ENCODE data around the gene SLC35A3. TPM values are rescaled to one million over a fixed set of nuclear protein-coding genes. Genes with fewer than 3 reads are reported as not detected.

SLC35A3 gene
- total RNA-seq, 3 donors from 2014 or later (not counting 1 experiment from before 2014, with no cell fraction given): 40.2 to 49.8 (median 43.1) TPM

DNA sequence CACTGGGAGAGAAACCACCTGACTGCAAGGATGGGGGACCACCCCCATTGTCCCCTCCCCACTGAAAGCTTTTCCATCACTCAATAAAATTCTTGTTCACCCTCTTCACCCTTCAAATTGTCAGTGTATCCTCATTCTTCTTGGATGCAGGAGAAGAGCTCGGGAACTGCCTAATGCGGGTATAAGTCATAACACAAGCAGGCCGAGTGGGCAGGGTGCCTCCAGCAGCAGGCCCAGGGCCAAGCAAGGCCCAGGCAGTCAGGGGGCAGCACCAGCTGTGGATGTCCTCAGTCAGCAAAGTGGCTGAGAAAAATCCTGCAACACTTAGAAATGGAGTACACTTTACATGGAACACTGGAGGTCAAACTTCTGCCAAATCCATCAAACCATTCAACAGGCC lies 33.7 kb upstream of the SLC35A3 start:
- Histone ChIP-seq H3K4me1 (ENCODE audit: control insufficient read depth, insufficient read depth, low read length) (no peaks in the 10 kb centered on the region), H3K27me3 (ENCODE audit: control insufficient read depth, insufficient read depth, low read length) (no peaks in the 10 kb centered on the region), H3K27ac (ENCODE audit: low read length) (no peak overlapping the region), H3K9me3 (ENCODE audit: control insufficient read depth, insufficient read depth, low read length) (no peaks in the 10 kb centered on the region), H3K36me3 (ENCODE audit: control insufficient read depth, insufficient read depth, low read length) (no peaks in the 10 kb centered on the region), H3K4me3 (ENCODE audit: low read length) (no peak overlapping the region)
- TF ChIP-seq, protein P1, sequence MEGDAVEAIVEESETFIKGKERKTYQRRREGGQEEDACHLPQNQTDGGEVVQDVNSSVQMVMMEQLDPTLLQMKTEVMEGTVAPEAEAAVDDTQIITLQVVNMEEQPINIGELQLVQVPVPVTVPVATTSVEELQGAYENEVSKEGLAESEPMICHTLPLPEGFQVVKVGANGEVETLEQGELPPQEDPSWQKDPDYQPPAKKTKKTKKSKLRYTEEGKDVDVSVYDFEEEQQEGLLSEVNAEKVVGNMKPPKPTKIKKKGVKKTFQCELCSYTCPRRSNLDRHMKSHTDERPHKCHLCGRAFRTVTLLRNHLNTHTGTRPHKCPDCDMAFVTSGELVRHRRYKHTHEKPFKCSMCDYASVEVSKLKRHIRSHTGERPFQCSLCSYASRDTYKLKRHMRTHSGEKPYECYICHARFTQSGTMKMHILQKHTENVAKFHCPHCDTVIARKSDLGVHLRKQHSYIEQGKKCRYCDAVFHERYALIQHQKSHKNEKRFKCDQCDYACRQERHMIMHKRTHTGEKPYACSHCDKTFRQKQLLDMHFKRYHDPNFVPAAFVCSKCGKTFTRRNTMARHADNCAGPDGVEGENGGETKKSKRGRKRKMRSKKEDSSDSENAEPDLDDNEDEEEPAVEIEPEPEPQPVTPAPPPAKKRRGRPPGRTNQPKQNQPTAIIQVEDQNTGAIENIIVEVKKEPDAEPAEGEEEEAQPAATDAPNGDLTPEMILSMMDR (IDR thresholded peaks at IDR 0.05): no peak
- H3K9me3 Mint-ChIP-seq: no peaks in the 10 kb centered on the region
- H3K27ac Mint-ChIP-seq: no peak overlapping the region
- 95% methylated on average over 3 of the region's 3 CpGs for WGBS (ENCODE audit: insufficient coverage)
- no peaks in the 10 kb centered on the region for H3K4me1 Mint-ChIP-seq
- H3K36me3 Mint-ChIP-seq: no peaks in the 10 kb centered on the region
- DNase-seq (no peak), ATAC-seq (no peak)
- intact Hi-C loops (cut with micrococcal nuclease): no loop called here
- peaks cover 10 to 25% of the 10 kb centered on the region in 2 donors for H3K27me3 Mint-ChIP-seq (ENCODE audit: low read depth in 2 of 2)
- no peak overlapping the region for H3K4me3 Mint-ChIP-seq

- Mint-ChIP-seq H3K4me1 (no peaks in the 10 kb centered on the region), H3K27me3 (ENCODE audit: low read depth in 2 of 2) (peaks cover under 1 to 3% of the 10 kb centered on the region in 2 donors), H3K36me3 (no peaks in the 10 kb centered on the region), H3K27ac (no peak overlapping the region), H3K9me3 (no peaks in the 10 kb centered on the region), H3K4me3 (no peak overlapping the region)
- Histone ChIP-seq H3K36me3 (ENCODE audit: control insufficient read depth, insufficient read depth, low read length) (no peaks in the 10 kb centered on the region), H3K4me3 (ENCODE audit: low read length) (no peak overlapping the region), H3K4me1 (ENCODE audit: control insufficient read depth, insufficient read depth, low read length) (no peaks in the 10 kb centered on the region), H3K27me3 (ENCODE audit: control insufficient read depth, insufficient read depth, low read length) (no peaks in the 10 kb centered on the region), H3K9me3 (ENCODE audit: control insufficient read depth, insufficient read depth, low read length) (no peaks in the 10 kb centered on the region), H3K27ac (ENCODE audit: low read length) (no peak overlapping the region)
- 92% methylated on average over 1 of the region's 1 CpG for WGBS (ENCODE audit: insufficient coverage)
- ATAC-seq: no peak
- DNase-seq: no peak
- intact Hi-C loops (cut with micrococcal nuclease): no loop called here
- TF ChIP-seq, protein P1 (IDR thresholded peaks at IDR 0.05): no peak
Observed at GRCh38 chr1:99942723-99943122, 27.1 kb upstream of the SLC35A3 start.

DNA sequence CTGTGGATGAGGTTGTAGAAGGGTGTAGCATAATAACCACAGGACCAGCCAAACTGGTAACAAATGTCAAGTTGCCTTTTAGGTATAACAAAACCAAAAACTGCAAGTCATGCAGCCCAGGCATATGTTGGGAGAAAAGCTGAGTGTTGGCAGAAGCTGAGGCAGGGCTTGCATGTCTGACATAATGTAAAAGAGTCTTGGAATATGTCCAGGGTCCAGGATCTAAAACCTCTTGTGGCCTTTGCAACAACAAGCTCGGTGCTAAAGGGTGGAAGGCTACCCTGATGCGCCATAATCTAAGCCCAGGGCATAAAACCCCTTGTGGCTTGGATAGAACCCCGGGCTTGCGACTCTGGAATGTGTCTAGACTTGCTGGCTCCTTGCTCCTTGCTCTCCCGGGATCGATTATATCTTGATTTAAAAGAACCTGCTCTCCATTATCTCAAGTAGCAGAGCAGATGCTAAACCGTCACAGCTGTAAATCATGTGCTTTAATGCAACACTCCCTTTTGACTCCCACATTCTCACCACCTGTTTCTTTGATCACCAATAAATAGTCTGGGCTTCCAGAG lies 26.5 kb upstream of the SLC35A3 start:
- H3K4me1 Mint-ChIP-seq: no peaks in the 10 kb centered on the region
- H3K9me3 Mint-ChIP-seq: no peaks in the 10 kb centered on the region
- H3K27ac Mint-ChIP-seq: no peak overlapping the region
- no peaks in the 10 kb centered on the region for H3K36me3 ChIP-seq (ENCODE audit: control insufficient read depth, insufficient read depth, low read length)
- no peaks in the 10 kb centered on the region for H3K27me3 ChIP-seq (ENCODE audit: control insufficient read depth, insufficient read depth, low read length)
- intact Hi-C loops (cut with micrococcal nuclease): no loop called here
- TF ChIP-seq, protein P1 (IDR thresholded peaks at IDR 0.05): no peak
- 80% methylated on average over 7 of the region's 7 CpGs for WGBS (ENCODE audit: insufficient coverage)
- DNase-seq (no peak), ATAC-seq (no peak)
- no peaks in the 10 kb centered on the region for H3K4me1 ChIP-seq (ENCODE audit: control insufficient read depth, insufficient read depth, low read length)
- H3K36me3 Mint-ChIP-seq: no peaks in the 10 kb centered on the region
- peaks cover 0 to 3% of the 10 kb centered on the region in 2 donors for H3K27me3 Mint-ChIP-seq (ENCODE audit: low read depth in 2 of 2)
- no peak overlapping the region for H3K4me3 ChIP-seq (ENCODE audit: low read length)
- H3K27ac ChIP-seq (ENCODE audit: low read length): no peak overlapping the region
- H3K9me3 ChIP-seq (ENCODE audit: control insufficient read depth, insufficient read depth, low read length): no peaks in the 10 kb centered on the region
- no peak overlapping the region for H3K4me3 Mint-ChIP-seq

- H3K4me1 Mint-ChIP-seq: no peaks in the 10 kb centered on the region
- intact Hi-C loops (cut with micrococcal nuclease): no loop called here
- TF ChIP-seq, protein P1 (IDR thresholded peaks at IDR 0.05): no peak
- no peaks in the 10 kb centered on the region for H3K27me3 ChIP-seq (ENCODE audit: control insufficient read depth, insufficient read depth, low read length)
- no peaks in the 10 kb centered on the region for H3K4me1 ChIP-seq (ENCODE audit: control insufficient read depth, insufficient read depth, low read length)
- no peaks in the 10 kb centered on the region for H3K9me3 ChIP-seq (ENCODE audit: control insufficient read depth, insufficient read depth, low read length)
- no peaks in the 10 kb centered on the region for H3K36me3 Mint-ChIP-seq
- WGBS (ENCODE audit: insufficient coverage): 86% methylated on average over 1 of the region's 1 CpG
- no peaks in the 10 kb centered on the region for H3K36me3 ChIP-seq (ENCODE audit: control insufficient read depth, insufficient read depth, low read length)
- ATAC-seq: no peak
- no peak overlapping the region for H3K27ac ChIP-seq (ENCODE audit: low read length)
- no peaks in the 10 kb centered on the region for H3K9me3 Mint-ChIP-seq
- peaks cover 0 to 3% of the 10 kb centered on the region in 2 donors for H3K27me3 Mint-ChIP-seq (ENCODE audit: low read depth in 2 of 2)
- no peak overlapping the region for H3K27ac Mint-ChIP-seq
- no peak for DNase-seq
- no peak overlapping the region for H3K4me3 Mint-ChIP-seq
- no peak overlapping the region for H3K4me3 ChIP-seq (ENCODE audit: low read length)
Observed at GRCh38 chr1:99944192-99944591, 25.6 kb upstream of the SLC35A3 start.

Data from natural killer cell (primary cell).